Chondrocyte (in vitro differentiated cells): ENCODE data around the gene PDE11A. TPM values are rescaled to one million over a fixed set of nuclear protein-coding genes. Genes with fewer than 3 reads are reported as not detected.
A peak's percentile ranks its signal among the peaks of the same experiment; 100 is the strongest.
"Not testable (repeated sequence)": the region's sequence is repeated elsewhere in the genome, so short reads cannot be mapped to it uniquely, and the experiment has no call there.

Experiments
- DNase-seq: peaks from one replicate; pipeline ENCODE4 v3.0.0; 2021; ENCODE audit warnings: mixed read lengths, low spot score
- H3K27ac Mint-ChIP-seq: one replicate; pipeline ENCODE4 v1.8.0; 2021; ENCODE audit warnings: mild to moderate bottlenecking, moderate library complexity, mixed read lengths; ENCODE audit not compliant: unreplicated experiment
- H3K27me3 Mint-ChIP-seq: 2 replicates; pipeline ENCODE4 v1.8.0; 2021; ENCODE audit warnings: low read depth, mixed read lengths
- H3K36me3 Mint-ChIP-seq: 2 replicates; pipeline ENCODE4 v1.8.0; 2021; ENCODE audit warnings: low read depth, mixed read lengths
- H3K4me1 Mint-ChIP-seq: 2 replicates; pipeline ENCODE4 v1.8.0; 2021; ENCODE audit warnings: low read depth, mild to moderate bottlenecking, mixed read lengths
- H3K4me3 Mint-ChIP-seq: one replicate; pipeline ENCODE4 v1.8.0; 2021; ENCODE audit warnings: mild to moderate bottlenecking, moderate library complexity, mixed read lengths; ENCODE audit not compliant: unreplicated experiment
- H3K9me3 Mint-ChIP-seq: 2 replicates; pipeline ENCODE4 v1.8.0; 2021; ENCODE audit warnings: low read depth, mixed read lengths
- CTCF ChIP-seq: fragments of 200-600 bp; sonication (generic); IDR thresholded peaks from 2 replicates; pipeline ENCODE4 v1.5.0; 2021; ENCODE audit warnings: antibody characterized with exemption, mild to moderate bottlenecking, moderate library complexity
- total RNA-seq: library from RNA; stranded (reverse); gene quantifications from 3 replicates; pipeline ENCODE4 v1.2.1, GENCODE V29; 2021

The PDE11A gene
- total RNA-seq, 1 donor from 2014 or later, result 2.1 TPM

- Mint-ChIP-seq H3K4me3 (no peak overlapping the region), H3K4me1 (no peaks in the 10 kb centered on the region), H3K27me3 (no peaks in the 10 kb centered on the region), H3K36me3 (peaks cover 2% of the 10 kb centered on the region), H3K27ac (no peak overlapping the region), H3K9me3 (peaks cover 14% of the 10 kb centered on the region)
- no peak for DNase-seq
- TF ChIP-seq CTCF, result no peak
Measured at GRCh38 chr2:177857538-177857937, 215.0 kb downstream of the PDE11A start.

GRCh38 chr2:177852389-177852788, 220.2 kb downstream of the PDE11A start:
- Mint-ChIP-seq H3K36me3 (peaks cover 1% of the 10 kb centered on the region), H3K4me1 (no peaks in the 10 kb centered on the region), H3K27ac (no peak overlapping the region), H3K9me3 (peaks cover 9% of the 10 kb centered on the region), H3K4me3 (no peak overlapping the region), H3K27me3 (no peaks in the 10 kb centered on the region)
- TF ChIP-seq CTCF, result no peak
- no peak for DNase-seq

- no peak for DNase-seq
- peaks cover 4% of the 10 kb centered on the region for H3K9me3 Mint-ChIP-seq
- no peak overlapping the region for H3K4me3 Mint-ChIP-seq
- no peaks in the 10 kb centered on the region for H3K36me3 Mint-ChIP-seq
- no peaks in the 10 kb centered on the region for H3K4me1 Mint-ChIP-seq
- peaks cover 2% of the 10 kb centered on the region for H3K27me3 Mint-ChIP-seq
- H3K27ac Mint-ChIP-seq, result no peak overlapping the region
- TF ChIP-seq CTCF, result no peak
Measured at GRCh38 chr2:177843188-177843587, 229.4 kb downstream of the PDE11A start.

- Mint-ChIP-seq H3K4me1 (no peaks in the 10 kb centered on the region), H3K9me3 (peaks cover 4% of the 10 kb centered on the region), H3K4me3 (no peak overlapping the region), H3K36me3 (no peaks in the 10 kb centered on the region), H3K27ac (no peak overlapping the region), H3K27me3 (peaks cover 2% of the 10 kb centered on the region)
- no peak for DNase-seq
- no peak for TF ChIP-seq CTCF
Measured at GRCh38 chr2:177842243-177842642, 230.3 kb downstream of the PDE11A start.

- H3K27ac Mint-ChIP-seq, H3K36me3 Mint-ChIP-seq, H3K9me3 Mint-ChIP-seq, H3K27me3 Mint-ChIP-seq, H3K4me1 Mint-ChIP-seq, H3K4me3 Mint-ChIP-seq: not testable (repeated sequence)
- DNase-seq, result peak; percentile 72
Measured at GRCh38 chr2:177835418-177836204, 237.0 kb downstream of the PDE11A start.
